OCI-LY7 (cell line): Measurements from ENCODE around the gene ENOPH1. TPM values are rescaled to one million over a fixed set of nuclear protein-coding genes. Genes with fewer than 3 reads are reported as not detected.
"Not testable (repeated sequence)": the region's sequence is repeated elsewhere in the genome, so short reads cannot be mapped to it uniquely, and the experiment has no call there.

ENCODE experiments used
- BruUV-seq: library from RNA; stranded (reverse); fragments of 400-500 nt; replicated peaks from 2 replicates; lab custom pipeline; 2021; lab: Mats Ljungman, UMichigan
- CTCF ChIA-PET: fragments of 300-600 bp; sonication (Branson Sonifier 250); formaldehyde crosslinking; loops from one replicate; lab custom pipeline; 2022; ENCODE audit warnings: antibody characterized with exemption; ENCODE audit not compliant: unreplicated experiment; lab: Charles Lee
- POLR2A ChIA-PET: fragments of 300-600 bp; sonication (Branson Sonifier 250); formaldehyde crosslinking; loops from one replicate; lab custom pipeline; 2022; ENCODE audit warnings: antibody characterized with exemption; lab: Charles Lee
- DNase-seq: peaks from one replicate; pipeline ENCODE4 v3.0.0-alpha.2; 2015; ENCODE audit warnings: low spot score
- H2AFZ ChIP-seq: fragments of 200-600 bp; sonication (generic), shearing (Covaris generic); 2 replicates; pipeline ENCODE4 v1.6.1; 2014; ENCODE audit warnings: mild to moderate bottlenecking, antibody characterized with exemption, low read length, moderate library complexity
- H3K27ac ChIP-seq: fragments of 200-600 bp; sonication (generic); 2 replicates; pipeline ENCODE4 v1.5.1; 2014; ENCODE audit warnings: mixed run types, low read depth, mild to moderate bottlenecking, moderate library complexity, low read length, inconsistent platforms; ENCODE audit not compliant: poor library complexity, severe bottlenecking
- H3K36me3 ChIP-seq: fragments of 200-600 bp; sonication (generic); 2 replicates; pipeline ENCODE4 v1.6.1; 2014; ENCODE audit warnings: mild to moderate bottlenecking, antibody characterized with exemption, low read length, moderate library complexity, mixed read lengths; ENCODE audit not compliant: insufficient read depth
- H3K4me1 ChIP-seq: fragments of 200-600 bp; sonication (generic); 2 replicates; pipeline ENCODE4 v1.5.1; 2014; ENCODE audit warnings: mild to moderate bottlenecking, low read length; ENCODE audit not compliant: insufficient read depth, poor library complexity, severe bottlenecking
- H3K4me2 ChIP-seq: fragments of 200-600 bp; sonication (generic); 2 replicates; pipeline ENCODE4 v1.6.1; 2014; ENCODE audit warnings: mild to moderate bottlenecking, low read length
- H3K4me3 ChIP-seq: fragments of 200-600 bp; sonication (generic); 2 replicates; pipeline ENCODE4 v1.5.1; 2014; ENCODE audit warnings: mild to moderate bottlenecking, low read depth, low read length; ENCODE audit not compliant: poor library complexity, severe bottlenecking
- H3K79me2 ChIP-seq: fragments of 200-600 bp; sonication (generic); 2 replicates; pipeline ENCODE4 v1.6.1; 2016; ENCODE audit warnings: low read depth, mild to moderate bottlenecking, low read length, moderate library complexity, mixed read lengths; ENCODE audit not compliant: insufficient read depth
- H3K9me2 ChIP-seq: fragments of 200-600 bp; sonication (generic); 2 replicates; pipeline ENCODE4 v1.6.1; 2016; ENCODE audit warnings: mild to moderate bottlenecking, low read length, mixed read lengths; ENCODE audit not compliant: insufficient read depth
- H3K9me3 ChIP-seq: fragments of 200-600 bp; sonication (generic); 2 replicates; pipeline ENCODE4 v1.6.1; 2014; ENCODE audit warnings: mild to moderate bottlenecking, mixed run types, low read length, mixed read lengths
- H4K20me1 ChIP-seq: fragments of 200-600 bp; sonication (generic); 2 replicates; pipeline ENCODE4 v1.6.1; 2014; ENCODE audit warnings: mild to moderate bottlenecking, antibody characterized with exemption, low read length, moderate library complexity, mixed read lengths; ENCODE audit not compliant: insufficient read depth
- CTCF ChIP-seq: fragments of 200-600 bp; sonication (generic); conservative IDR thresholded peaks from 2 replicates; pipeline ENCODE4 v1.5.1; 2014; ENCODE audit warnings: mild to moderate bottlenecking, antibody characterized with exemption, low read length, moderate library complexity, mixed read lengths
- EZH2phosphoT487 ChIP-seq: fragments of 200-600 bp; sonication (generic); IDR thresholded peaks from 2 replicates; pipeline ENCODE4 v1.6.1; 2018; ENCODE audit warnings: low read depth, borderline replicate concordance, mild to moderate bottlenecking, mixed run types, antibody characterized with exemption, low read length, moderate library complexity, mixed read lengths
- intact Hi-C: fragments of 100-400 bp; cut with micrococcal nuclease; formaldehyde crosslinking; loops from one replicate; pipeline ENCODE4 v1.10.0; 2022; ENCODE audit not compliant: unreplicated experiment
- total RNA-seq, 2 experiments: library from RNA; depleted of rRNA in 1 of 2; stranded (reverse); fragments of >200 nt in 1 of 2; shearing (Covaris generic) in 1 of 2; gene quantifications; 2 replicates each; pipeline ENCODE4 v1.2.3, GENCODE V29; 2014 to 2022

The ENOPH1 gene
- total RNA-seq, 2 experiments from 2014 or later: 58.7 to 70.2 TPM

DNA sequence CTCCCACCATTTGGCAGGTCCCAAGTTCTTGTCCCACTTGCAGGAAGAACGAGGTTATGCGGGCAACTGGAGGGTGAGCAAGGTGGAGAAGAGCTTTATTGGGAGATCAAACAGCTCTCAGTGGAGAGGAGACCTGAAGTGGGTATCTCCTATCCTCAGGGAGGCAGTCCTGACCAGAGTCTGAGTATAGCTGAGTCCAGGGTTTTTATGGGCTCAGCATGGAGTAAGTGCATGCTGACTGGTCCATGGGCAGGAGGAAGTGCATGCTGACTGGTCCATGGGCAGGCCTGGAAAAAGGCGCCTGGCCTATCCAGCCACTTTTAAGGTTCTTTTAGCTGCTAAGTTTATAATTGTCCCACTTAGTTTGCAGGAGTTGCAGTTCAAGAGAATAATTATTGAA is 49.2 kb upstream of the ENOPH1 start:
- Histone ChIP-seq H3K79me2 (peaks cover 5% of the 10 kb centered on the region; the same call in 1 of the 2 replicates), H3K9me3 (peaks cover 17% of the 10 kb centered on the region; the same call in 1 of the 2 replicates), H3K4me2 (no peak overlapping the region), H3K4me3 (no peak overlapping the region), H3K4me1 (peaks cover 1% of the 10 kb centered on the region), H3K27ac (no peak overlapping the region), H3K36me3 (peaks cover 24% of the 10 kb centered on the region), H4K20me1 (no peaks in the 10 kb centered on the region), H3K9me2 (no peaks in the 10 kb centered on the region), H2AFZ (no peak overlapping the region)
- intact Hi-C loops: no loop called here
- CTCF ChIA-PET: no interaction called here
- no TSS peak for BruUV-seq
- POLR2A ChIA-PET: no interaction called here
- no peak for DNase-seq
- TF ChIP-seq CTCF (no peak), EZH2phosphoT487 (no peak)

DNA sequence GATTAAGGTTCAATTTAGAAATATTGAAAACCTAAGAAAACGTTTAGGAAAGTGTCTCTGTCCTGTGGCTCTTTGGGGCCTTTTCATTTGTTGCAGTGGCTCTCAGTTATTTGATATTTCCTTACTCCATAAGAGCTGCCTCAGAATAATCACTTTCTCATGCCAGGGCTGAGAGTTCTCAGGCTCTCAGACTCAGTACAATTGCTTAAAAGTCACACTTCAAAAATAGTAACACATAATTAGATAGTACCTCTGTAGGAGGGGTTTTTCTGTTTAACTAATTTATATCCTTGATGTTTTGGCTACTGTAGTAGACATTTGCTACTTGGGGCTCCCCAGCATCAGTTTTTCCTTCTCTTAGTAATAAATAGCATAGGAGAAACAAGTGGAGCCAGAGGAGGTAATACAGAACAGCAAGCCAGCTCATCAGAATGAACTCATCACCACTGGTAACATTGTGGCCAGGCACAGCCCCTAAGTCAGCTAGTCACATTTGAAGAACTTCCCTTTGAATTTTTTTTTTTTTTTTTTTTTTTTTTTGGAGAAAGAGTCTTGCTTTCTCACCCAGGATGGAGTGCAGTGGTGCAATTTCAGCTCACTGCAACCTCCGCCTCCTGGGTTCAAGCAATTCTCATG is 48.6 kb upstream of the ENOPH1 start:
- ChIA-PET CTCF (no interaction called here), POLR2A (interaction anchor here (1.1 kb wide), 1 partner anchor 24 kb away, joined by 3 read pairs; no protein-coding TSS in a partner anchor)
- Histone ChIP-seq H3K4me3 (no peak overlapping the region), H3K9me3 (peaks cover 17% of the 10 kb centered on the region; the same call in 1 of the 2 replicates), H3K79me2 (no peaks in the 10 kb centered on the region), H3K4me2 (no peak overlapping the region), H4K20me1 (no peaks in the 10 kb centered on the region), H3K4me1 (no peaks in the 10 kb centered on the region), H3K9me2 (no peaks in the 10 kb centered on the region), H3K36me3 (peaks cover 19% of the 10 kb centered on the region), H2AFZ (no peak overlapping the region), H3K27ac (no peak overlapping the region)
- BruUV-seq: no TSS peak
- intact Hi-C loops: no loop called here
- TF ChIP-seq CTCF (no peak), EZH2phosphoT487 (no peak)
- DNase-seq: no peak

DNA sequence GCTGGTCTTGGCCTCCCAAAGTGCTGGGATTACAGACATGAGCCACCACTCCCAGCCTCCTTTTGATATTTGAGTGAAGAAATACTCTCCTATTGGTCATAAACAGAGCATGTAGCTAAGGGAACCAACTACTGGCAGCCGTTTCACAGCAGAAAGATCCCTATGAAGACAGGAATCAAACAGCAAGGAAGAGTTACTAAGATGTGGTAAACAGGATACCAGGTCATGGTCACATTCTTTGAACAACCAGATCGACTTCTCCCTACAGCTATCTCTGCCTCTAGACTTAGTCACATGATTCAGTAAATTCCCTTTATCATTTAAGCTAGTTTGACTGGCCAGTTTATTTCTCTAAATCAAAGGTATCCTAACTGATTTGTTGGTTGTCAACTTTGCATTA is 47.6 kb upstream of the ENOPH1 start:
- peaks cover 11% of the 10 kb centered on the region for H3K36me3 ChIP-seq
- DNase-seq: peak; percentile 24
- intact Hi-C loops: no loop called here
- H3K27ac ChIP-seq: no peak overlapping the region
- H4K20me1 ChIP-seq: no peaks in the 10 kb centered on the region
- no peak overlapping the region for H3K4me3 ChIP-seq
- ChIA-PET POLR2A (interaction anchor here (0.6 to 1.2 kb wide), 5 partner anchors 9 to 27 kb away, joined by 3 to 6 read pairs (median 4); partner anchors contain the start of gene HNRNPD), CTCF (no interaction called here)
- H3K9me3 ChIP-seq: peaks cover 17% of the 10 kb centered on the region; the same call in 1 of the 2 replicates
- H3K4me2 ChIP-seq: no peak overlapping the region
- TF ChIP-seq CTCF (no peak), EZH2phosphoT487 (no peak)
- H3K9me2 ChIP-seq: no peaks in the 10 kb centered on the region
- H2AFZ ChIP-seq: no peak overlapping the region
- no peaks in the 10 kb centered on the region for H3K79me2 ChIP-seq
- no TSS peak for BruUV-seq
- no peaks in the 10 kb centered on the region for H3K4me1 ChIP-seq

DNA sequence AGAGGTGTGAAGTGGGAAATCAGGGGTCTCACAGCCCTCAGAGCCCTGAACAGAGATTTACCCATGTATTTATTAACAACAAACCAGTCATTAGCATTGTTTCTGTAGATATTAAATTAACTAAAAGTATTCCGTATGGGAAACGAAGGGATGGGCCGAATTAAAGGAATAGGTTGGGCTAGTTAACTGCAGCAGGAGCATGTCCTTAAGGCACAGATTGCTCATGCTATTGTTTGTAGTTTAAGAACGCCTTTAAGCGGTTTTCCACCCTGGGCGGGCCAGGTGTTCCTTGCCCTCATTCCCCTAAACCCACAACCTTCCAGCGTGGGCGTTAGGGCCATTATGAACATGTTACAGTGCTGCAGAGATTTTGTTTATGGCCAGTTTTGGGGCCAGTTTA is 44.1 kb upstream of the ENOPH1 start:
- H3K36me3 ChIP-seq, H2AFZ ChIP-seq, H3K27ac ChIP-seq, intact Hi-C loops, H3K4me2 ChIP-seq, DNase-seq, H4K20me1 ChIP-seq, H3K79me2 ChIP-seq, CTCF ChIA-PET, H3K4me3 ChIP-seq, H3K9me3 ChIP-seq, H3K4me1 ChIP-seq, H3K9me2 ChIP-seq, BruUV-seq: not testable (repeated sequence)
- POLR2A ChIA-PET: interaction anchor here (0.5 kb wide), 1 partner anchor 1931 kb away, joined by 4 read pairs; no protein-coding TSS in a partner anchor
